ENCODE results near the gene TMEM233.
A peak's percentile ranks its signal among the peaks of the same experiment; 100 is the strongest.
"Not testable (repeated sequence)": the region's sequence is repeated elsewhere in the genome, so short reads cannot be mapped to it uniquely, and the experiment has no call there.

TMEM233 gene

DNA sequence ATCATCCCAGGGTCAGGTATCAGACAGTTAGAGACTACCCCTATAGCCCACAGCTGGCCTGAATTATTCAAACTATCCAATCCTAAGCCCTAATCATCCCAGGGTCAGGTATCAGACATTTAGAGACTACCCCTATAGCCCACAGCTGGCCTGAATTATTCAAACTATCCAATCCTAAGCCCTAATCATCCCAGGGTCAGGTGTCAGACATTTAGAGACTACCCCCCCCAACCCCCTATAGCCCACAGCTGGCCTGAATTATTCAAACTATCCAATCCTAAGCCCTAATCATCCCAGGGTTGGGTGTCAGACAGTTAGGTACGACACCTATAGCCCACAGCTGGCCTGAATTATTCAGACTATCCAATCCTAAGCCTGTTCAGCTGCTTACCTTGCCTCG is 63.4 kb downstream of the TMEM233 start:
- DNase-seq (ENCODE audit: low read depth in 2 of 2, low spot score in 1 of 2): not testable (repeated sequence)

DNA sequence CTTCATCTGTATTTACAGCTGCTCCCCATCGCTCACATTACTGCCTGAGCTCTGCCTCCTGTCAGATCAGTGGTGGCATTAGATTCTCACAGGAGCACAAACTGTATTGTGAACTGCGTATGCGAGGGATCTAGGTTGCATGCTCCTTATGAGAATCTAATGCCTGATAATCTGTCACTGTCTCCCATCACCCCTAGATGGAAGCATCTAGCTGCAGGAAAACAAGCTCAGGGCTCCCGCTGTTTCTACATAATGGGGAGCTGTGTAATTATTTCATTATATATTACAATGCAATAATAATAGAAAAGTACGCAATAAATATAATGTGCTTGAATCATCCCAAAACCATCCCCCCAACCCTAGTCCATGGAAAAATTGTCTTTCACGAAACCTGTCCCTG is 64.6 kb downstream of the TMEM233 start:
- DNase-seq (ENCODE audit: low read depth in 2 of 2, low spot score in 1 of 2): not testable (repeated sequence)

DNA sequence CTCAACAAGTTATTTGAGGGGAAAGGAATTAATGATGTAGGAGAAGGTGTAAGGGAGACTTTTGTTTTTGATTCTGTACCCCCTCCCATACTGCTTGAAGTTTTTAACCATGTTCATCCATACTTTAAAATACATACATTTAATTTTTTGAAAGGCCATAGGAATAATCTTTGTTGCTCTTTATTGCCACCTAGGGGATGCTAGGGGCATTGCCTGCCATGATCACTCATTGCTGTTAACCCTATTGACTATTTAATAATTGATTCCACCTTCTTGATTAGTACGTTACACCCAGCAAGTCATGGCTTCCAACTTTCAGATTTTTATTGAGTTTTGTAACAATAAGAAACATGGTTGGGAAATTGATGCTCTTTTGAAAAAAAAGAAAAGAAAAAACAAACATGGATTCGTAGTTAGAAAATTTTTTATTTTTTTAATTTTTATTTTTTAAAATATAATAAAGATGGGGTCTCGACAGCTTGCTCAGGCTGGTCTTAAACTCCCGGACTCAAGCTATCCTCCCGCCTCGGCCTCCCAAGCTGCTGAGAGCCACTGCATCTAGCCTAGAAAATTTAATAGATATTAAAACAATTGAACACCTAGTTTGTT is 65.8 kb downstream of the TMEM233 start:
- no peak for DNase-seq (ENCODE audit: low read depth in 2 of 2, low spot score in 1 of 2)

DNA sequence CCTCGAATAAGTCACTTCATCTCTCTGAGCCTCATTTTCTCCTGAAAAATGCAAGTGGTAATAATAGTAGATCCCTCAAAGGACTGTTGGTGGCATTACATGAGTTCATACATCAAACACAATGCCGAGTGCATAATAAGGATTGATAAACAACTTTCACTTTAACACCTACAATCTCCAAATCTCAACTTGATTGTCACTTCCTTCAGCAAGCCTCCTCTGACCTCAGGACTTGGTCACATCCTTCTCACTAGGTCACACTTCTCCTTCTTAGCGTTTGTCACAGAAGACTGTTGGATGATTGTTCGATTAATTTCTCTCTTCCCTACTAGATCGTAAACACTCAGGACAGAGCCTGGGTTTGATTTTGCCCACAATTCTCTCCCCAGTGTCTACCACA is 66.5 kb downstream of the TMEM233 start:
- no peak for DNase-seq (ENCODE audit: low read depth in 2 of 2, low spot score in 1 of 2)

DNA sequence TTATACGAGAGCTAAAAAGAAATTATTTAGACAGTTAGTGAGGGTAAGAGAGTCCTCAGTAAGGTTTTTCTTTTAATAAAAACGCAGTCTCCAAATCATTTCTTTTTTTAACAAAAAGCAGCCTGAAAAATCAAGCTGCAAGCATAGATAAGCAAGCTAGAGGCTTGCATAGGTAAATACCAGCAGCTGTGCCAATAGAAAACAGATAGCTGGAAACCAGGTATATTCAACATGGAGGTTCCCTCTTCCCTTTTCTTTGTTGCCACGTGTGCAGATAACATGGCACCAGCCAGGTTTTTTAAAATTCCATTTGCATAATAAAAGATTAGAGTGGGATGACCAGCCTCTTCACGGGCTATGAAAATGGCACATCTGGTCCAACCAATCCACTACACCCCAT is 68.3 kb downstream of the TMEM233 start:
- DNase-seq (ENCODE audit: low read depth in 2 of 2, low spot score in 1 of 2): no peak

DNA sequence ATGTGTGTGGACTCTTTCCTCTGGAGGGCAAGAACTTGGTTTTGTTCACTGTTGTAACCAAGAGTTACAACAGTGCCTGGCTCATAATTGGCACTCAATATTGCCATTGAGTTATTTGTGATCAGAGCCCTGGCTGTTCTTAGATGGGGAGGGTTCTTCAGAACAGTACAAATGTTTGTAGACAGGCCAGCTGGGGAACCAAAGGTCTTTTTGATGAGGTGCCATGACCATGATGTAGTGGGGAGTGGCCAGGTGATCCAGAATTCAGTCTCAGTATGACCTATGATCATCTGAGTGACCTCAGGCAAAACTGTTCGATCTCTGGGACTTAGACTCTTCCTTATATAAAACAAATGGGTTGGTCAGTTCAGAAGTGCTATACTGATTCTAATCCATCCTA is 71.1 kb downstream of the TMEM233 start:
- no peak for DNase-seq (ENCODE audit: low read depth in 2 of 2, low spot score in 1 of 2)

DNA sequence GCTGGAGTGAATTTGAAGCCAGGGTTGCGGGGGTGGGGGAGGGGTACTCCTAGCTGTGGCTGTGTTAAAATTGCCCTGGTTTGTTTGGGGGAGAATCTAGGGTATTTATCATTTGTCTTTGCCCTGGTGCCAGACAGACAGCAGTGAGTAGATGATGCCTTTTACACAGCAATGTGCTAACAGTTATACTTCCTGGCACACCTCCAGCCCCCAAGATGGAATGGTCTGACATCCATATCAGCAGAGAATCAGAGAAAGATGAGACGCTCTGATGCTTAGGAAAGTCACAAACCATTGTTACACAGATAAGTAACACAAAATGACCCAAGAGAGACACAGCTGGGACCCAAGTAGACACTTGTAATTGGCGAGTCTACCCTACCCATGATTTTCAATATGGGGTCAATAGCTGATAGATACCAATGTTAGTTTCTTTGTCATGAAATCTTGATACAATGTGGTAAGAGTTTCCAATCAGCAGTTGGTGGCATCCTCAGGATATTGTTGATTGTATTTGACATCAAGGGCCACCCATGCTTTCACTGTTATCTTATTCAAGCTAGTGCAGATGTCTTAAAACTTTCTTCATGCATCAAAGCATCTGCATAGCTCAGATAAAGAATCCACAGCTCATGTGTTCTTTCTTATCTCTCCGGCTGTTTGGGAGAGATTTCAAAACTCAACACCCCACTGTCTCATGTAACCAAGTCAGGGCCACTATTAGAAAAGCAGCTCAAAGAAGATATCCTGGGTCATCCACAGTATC is 71.8 kb downstream of the TMEM233 start:
- DNase-seq (ENCODE audit: low read depth in 2 of 2, low spot score in 1 of 2): no peak

DNA sequence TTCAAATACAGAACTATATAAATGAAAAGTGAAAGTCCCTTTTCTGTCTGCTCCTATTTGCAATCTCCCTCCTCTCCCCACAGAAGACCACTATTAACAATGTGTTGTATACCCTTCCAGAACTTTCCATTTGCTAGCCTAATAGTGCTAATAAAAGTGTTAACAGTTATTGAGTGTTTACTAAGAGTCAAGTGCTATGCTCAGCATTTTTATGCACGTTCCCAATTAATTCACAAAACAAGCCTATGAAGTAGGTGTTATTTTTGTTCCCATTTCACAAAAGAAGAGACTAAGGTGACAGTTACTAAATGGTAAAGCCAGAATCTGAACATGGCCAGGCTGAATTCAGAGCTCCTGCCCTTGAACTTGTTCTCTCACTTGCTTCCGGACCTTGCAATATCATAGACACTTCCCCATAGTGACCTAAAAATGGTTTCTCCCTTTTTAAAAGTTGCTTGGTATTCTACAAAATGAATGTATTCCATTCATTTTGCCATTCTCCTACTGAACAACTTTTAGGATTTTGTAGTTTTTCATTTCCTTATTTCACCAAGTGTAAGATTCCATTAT is 72.7 kb downstream of the TMEM233 start:
- DNase-seq (ENCODE audit: low read depth in 2 of 2, low spot score in 1 of 2): no peak

DNA sequence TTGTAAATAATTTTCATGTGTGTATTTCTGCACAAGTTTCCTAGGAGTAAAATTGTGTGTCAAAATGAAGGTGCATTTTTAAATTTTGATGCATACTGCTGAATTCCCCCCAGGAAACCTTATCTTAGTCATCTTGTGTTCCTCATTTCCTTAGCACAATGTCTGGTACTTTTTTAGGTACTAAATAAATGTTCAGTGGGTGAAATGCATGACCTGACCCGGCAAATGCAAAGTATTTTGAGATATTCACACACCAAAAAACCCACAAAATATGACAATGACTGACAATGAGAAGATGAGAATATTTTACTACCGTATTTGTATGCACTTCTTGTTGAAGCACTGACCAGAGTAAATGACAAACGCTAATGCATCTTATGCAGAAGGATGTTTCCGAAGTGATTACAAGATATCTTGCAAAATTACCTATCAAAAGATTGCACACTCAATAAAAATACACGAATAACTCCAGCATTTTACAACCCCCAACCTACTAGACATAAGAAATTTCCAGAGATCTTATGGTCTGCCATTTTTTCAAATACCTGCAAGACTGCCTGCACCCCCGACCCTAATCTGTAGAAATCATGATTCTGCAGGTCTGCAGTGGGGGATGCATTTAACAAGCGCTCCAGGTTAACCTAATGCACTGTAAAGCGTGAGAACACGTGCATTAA is 73.5 kb downstream of the TMEM233 start:
- no peak for DNase-seq (ENCODE audit: low read depth in 2 of 2, low spot score in 1 of 2)

DNA sequence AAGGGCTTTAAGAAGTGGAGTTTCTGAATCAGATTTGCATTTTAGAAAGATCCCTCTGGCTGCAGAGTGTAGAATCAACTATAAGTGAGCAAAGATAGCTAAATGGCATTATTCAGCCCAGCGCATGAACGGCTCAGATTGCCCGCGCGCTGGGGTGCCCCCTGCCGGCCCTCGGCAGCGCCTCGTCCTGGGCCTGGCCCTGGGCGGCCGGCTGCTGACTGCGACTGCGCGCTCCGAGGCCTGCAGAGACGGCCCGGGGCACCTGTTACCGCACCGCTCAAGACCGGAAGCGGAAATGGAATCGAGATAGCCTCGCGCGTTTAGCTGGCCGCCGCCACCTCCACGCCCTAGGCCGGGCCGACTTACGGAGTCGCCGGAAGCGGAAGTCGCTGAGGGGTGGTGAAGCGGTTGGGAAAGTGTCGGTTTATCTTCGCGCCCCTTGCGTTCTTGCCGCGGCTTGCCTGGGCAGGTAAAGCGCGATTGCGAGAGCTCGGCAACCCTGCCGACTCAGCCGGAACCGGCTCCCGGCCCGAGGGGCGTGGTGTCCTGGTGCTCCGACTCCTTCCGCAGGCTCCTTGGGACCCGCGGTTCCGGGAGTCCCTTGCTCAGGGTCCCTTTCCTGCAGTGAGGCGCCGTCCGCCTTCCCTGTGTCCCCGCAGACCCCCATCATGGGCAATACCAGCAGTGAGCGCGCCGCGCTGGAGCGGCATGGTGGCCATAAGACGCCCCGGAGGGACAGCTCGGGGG is 74.2 kb downstream of the TMEM233 start, which contains the start of gene PRKAB1:
PRKAB1 (plus strand) TSS at position 557 of the 747 bp plus-strand sequence; CDS start at position 669, 112 bp downstream.
- peak; percentile 79 to 92 for DNase-seq (ENCODE audit: low read depth in 2 of 2, low spot score in 1 of 2)

DNA sequence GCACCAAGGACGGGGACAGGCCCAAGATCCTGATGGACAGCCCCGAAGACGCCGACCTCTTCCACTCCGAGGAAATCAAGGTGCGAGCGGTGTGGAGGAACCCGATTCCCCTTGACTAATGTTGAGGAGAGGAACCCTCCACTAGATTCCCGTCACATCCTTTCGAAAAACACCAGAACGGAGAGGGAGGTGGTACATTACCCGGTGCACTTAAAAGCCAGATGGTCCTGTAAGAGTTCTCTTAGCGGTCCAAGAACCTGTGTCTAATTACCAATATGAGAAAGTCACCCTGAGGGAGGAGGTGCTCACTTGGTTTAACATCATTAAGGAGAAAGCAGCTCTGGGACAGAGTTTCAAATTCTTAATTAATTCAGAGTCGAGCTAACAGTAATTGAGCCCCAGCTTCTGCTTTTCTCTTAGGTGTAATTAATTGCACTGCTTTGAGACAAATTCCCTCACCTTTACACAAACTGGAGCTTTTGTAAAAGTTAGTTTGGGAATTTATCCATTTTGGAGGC is 74.8 kb downstream of the TMEM233 start:
- no peak for DNase-seq (ENCODE audit: low read depth in 2 of 2, low spot score in 1 of 2)

DNA sequence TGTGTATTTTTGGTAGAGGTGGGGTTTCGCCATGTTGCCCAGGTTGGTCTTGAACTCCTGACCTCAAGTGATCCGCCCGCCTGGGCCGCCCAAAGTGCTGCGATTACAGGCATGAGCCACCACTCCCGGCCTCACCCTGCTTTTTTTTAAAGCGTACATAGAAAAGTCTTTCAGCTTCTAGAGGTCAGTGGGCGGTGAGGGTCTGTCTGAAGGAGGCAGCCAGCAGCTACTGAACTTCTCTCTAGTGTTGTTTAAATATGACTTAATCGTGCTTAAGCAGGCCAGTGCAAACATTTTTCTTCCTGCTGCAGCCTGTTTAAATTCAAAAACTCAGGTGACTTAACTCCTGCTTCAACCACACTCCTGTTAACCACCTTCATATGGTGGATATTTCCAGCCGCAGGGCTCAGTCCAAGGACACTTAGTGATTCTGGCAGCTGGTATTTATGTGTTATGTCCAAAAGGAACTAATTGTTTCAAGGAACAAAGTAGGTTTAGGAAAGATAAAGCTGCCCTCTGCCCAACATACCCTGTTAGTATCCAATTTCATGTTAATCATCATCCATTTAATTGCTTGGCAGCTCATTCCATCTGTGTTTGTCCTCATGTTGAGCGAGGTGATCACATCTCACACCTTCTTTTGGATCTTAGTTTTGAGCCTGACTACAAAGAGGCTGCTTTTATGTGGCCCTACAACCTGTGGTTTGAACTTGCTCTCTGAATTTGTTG is 76.3 kb downstream of the TMEM233 start:
- no peak for DNase-seq (ENCODE audit: low read depth in 2 of 2, low spot score in 1 of 2)

DNA sequence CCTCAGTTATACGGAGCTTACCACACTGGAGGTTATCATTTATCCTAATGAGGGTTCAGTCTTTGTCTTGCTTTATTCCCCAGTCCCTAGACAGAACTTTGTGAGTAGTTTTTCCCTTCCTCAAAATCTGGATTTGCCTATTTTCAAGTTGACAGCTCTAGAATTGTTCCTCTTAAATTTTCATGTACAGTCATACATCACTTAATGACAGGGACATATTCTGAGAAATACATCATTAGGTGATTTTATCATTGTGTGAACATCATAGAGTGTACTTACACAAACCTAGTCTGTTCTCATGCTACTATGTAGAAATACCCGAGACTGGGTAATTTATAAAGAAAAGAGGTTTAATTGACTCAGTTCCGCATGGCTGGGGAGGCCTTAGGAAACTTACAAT is 77.5 kb downstream of the TMEM233 start:
- no peak for DNase-seq (ENCODE audit: low read depth in 2 of 2, low spot score in 1 of 2)

DNA sequence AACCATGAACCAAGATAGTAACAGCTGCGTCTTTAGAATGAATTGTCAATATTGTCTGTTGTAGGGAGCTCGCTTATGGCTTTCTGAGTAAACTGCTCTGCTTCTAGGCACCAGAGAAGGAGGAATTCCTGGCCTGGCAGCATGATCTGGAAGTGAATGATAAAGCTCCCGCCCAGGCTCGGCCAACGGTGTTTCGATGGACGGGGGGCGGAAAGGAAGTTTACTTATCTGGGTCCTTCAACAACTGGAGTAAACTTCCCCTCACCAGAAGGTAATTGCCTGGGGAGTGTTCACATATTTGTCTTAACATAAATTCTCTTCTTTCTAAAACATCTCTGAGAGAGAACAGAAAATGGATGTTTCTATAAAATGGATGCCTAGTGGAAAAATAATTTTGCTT is 78.6 kb downstream of the TMEM233 start:
- no peak for DNase-seq (ENCODE audit: low read depth in 2 of 2, low spot score in 1 of 2)

DNA sequence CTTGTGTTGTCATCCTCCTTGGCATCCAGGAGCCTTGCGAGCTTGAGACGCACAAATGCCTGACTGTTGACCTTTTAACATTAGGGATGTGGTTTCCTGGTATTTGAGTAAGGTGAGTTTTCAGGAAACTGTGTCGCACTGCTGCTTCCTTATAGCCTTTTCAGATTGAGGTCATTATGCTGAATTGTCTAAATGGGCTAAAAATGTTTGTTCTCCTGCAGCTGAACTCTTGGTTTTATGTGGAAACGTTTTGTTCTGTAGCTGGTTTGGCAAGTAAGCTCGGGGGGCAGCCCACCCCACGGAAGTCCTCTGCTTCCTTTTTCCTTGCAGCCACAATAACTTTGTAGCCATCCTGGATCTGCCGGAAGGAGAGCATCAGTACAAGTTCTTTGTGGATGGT is 80.1 kb downstream of the TMEM233 start:
- DNase-seq (ENCODE audit: low read depth in 2 of 2, low spot score in 1 of 2): no peak

DNA sequence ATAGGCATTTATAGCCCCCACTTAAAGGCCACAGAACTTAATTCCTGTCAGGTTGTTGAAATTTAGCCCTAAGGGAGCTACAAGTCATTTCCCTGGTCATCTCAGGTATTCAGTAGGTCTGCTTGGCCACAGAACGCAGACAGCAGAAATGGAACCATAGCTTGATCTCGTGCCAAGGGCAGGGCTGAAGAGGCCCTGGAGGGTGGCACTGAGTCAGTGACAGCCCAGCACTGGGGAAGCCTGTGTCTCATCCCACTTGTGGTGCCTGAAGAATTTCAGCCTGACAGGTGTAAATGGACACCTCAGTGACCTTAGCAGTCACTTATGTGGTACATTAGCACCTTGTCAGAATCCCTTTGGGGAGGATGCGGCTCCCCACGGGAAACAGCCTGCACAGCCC is 81.0 kb downstream of the TMEM233 start:
- no peak for DNase-seq (ENCODE audit: low read depth in 2 of 2, low spot score in 1 of 2)

DNA sequence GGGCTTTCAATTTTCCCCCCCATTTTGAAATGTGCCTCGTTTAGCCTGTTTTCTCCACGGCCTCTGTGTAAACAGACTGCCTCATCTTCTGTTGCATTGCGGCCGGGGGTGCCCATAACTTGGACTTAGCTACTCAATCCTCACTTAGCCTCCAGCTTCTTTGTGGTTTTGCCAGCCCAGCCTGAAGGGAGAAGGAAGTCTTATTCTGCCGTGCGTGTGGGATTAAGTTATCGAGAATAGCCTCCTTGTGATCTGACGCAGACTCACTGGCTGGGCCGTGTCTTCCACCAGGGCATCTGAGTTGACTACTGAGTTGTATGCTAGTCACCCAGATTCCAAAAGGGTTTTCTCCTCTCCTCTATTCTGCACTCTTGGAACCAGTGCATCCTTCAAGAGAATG is 82.4 kb downstream of the TMEM233 start:
- no peak for DNase-seq (ENCODE audit: low read depth in 2 of 2, low spot score in 1 of 2)

DNA sequence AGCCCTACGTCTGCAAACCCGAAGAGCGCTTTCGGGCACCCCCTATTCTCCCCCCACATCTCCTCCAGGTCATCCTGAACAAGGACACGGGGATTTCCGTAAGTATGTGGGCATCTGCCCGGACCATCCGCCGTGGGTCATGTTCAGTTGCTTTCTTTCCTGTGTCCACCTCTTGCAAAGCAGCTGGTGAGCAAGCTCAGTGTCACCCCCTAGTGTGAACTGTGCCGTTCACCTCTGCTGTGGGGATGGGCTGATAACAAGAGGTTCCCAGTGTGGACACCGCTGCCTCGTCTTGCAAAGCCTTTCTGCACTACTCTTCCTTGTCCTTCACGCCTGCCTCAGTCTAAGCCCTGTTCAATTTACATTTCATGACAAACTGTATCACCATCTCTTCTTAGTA is 83.0 kb downstream of the TMEM233 start:
- no peak for DNase-seq (ENCODE audit: low read depth in 2 of 2, low spot score in 1 of 2)

DNA sequence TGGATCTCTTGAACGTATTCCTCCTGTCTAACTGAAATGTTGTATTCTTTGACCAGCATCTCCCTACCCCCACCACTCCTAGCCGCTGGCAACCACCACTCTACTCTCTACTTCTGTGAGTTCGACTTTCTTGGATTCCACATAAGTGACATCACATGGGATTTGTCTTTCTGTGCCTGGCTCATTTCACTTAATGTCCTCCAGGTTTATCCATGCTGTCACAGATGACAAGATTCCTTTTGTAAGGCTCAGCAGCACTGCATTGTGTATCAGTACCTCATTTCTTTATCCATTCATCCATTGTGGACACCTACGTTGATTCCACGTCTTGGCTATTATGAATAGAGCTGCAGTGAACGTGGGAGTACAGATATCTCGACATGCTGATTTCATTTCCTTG is 84.9 kb downstream of the TMEM233 start:
- DNase-seq (ENCODE audit: low read depth in 2 of 2, low spot score in 1 of 2): no peak

DNA sequence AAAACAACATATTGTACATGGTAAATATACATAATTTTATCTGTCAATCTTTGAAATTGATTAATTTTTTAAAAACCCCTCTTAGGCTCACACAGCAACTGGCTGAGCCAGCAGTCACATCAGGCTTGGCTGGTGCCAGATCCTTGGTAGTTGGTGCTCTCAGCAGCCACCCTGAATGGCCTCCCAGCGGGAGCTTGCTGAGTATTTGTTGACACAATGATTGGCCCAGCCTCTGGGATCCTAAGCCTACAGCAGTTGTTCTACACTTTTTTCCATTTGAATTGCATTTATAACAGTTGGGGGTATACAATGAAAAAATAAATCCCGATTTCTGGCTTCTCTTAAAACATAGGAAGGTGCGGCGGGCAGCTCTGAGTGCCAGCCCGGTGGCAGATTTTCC is 85.5 kb downstream of the TMEM233 start:
- DNase-seq (ENCODE audit: low read depth in 2 of 2, low spot score in 1 of 2): no peak

Data from stimulated activated CD8-positive, alpha-beta memory T cell treated with anti-CD3 and anti-CD28 coated beads, Interleukin-4, amount 100 ng/mL, for 1 hour (primary cell).